Forelimb muscle (tissue), 1 donor: ENCODE results near the gene SLIT3. TPM values are rescaled to one million over a fixed set of nuclear protein-coding genes. Genes with fewer than 3 reads are reported as not detected.

Source experiments
- DNase-seq: peaks from one replicate; pipeline ENCODE4 v3.0.0-alpha.2; 2013; ENCODE audit warnings: low read depth
- polyA plus RNA-seq: library from polyadenylated mRNA; unstranded; fragments of 120-200 nt; gene quantifications from one replicate; pipeline ENCODE4 v1.2.1, GENCODE V29; 2013; ENCODE audit not compliant: insufficient read length

The SLIT3 gene
- polyA plus RNA-seq, 1 donor, result 6.8 TPM

DNA sequence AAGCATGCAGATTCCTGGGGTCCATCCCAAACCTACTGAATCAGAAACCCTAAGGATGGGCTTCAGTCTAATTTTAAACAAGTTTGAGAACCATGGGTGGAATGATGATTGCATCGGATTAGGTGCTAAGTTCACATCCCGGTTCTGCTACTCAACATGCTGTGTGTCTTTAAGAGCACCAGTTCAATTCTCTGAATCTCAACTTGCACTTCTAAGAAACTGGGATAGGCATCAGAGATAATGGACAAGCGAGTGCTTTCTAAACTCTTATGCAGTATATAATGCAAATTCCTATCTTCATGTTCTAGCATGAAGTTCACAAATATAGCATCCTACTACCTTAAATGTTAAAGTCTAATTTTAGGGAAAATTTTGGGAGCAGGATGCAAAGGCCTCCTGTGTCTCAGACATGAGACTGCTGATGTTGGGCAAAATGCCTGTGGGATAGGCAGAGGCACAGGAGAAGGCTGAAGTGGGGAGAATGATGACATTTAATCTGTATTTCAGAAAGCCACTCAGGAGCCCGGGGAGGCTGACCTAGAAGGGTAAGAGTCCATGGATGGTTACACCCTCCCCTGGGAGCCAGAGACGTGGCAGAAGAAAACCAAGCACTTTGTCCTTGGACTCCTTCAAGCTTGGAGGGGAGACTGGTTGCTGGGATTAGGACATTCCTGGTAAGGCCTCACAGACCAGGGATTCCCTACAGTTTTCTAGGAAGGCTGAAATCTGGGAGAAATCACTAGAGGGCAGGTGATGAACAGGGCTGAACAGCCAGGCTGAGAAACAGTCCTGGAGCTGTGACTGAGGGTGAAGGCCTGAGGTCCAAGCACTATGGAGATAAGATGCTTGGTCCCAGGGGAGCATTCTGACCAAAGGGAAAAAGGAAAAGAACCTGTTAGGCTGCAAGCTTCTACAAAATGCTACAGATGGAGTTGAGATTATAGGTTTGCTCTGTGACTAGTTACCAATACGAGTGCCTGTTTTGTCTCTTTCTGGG, 409.8 kb downstream of the SLIT3 start:
- DNase-seq, result no peak

- DNase-seq, result no peak
These were observed 411.9 kb downstream of the SLIT3 start for GRCh38 chr5:168889039-168889438.

DNA sequence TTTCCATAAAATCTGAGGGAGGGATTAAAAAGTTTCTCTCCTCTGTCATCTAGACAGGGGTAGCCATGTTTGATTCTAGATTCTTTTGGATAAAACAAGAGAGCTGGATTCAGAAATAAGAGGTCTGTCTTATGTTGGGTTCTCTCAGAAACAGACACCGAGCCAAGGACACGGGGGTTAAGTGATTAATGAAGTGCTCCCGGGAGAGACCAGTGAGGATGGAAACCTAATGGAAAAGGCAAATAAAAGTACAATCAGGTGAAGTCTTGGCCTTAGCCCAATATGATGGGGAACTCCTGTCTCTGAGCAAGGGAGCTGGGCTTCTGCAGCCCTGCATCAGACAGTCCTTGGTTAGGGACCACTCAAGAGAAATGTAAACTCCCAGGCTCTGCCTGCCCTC, 413.0 kb downstream of the SLIT3 start:
- DNase-seq, result no peak

DNA sequence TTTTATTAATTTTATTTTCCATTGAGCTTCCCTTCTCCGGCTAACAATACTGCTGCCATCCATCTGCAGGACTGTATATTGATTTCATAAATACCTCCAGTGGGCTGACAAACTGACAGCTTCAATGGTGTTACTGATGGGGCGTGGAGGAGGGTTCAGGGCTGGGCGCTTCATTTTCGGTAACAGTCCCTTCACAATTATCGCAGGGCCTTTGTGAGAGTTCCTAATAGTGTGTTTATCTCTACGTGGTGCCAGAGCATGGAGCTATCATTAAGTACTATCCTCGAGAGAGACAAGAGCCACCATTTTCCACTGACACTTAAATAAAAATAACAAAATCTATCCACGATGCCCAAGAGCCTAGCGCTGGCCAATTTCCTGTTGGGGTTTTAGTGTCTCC, 414.8 kb downstream of the SLIT3 start:
- DNase-seq, result no peak

GRCh38 chr5:168885324-168886120, 415.4 kb downstream of the SLIT3 start:
- DNase-seq, result no peak

DNA sequence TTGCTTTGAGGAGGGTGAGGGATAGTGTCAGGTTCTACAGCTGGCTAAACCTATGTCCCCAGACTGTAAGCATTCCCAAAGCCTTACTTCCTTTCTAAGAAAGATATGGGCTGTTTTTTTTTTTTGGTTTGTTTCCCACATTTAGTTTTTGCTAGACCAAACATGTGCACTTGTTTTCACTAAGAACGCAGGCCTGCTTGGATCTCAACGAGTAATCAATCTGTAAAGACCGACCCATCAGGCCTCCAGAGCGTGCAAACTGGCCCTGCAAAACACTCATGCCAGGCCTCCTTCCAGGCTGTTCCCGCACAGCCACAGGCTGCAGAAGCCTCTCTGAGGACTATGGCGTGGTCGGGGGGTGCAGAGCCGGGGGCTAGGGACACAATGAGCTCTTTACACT, 416.9 kb downstream of the SLIT3 start:
- no peak for DNase-seq

DNA sequence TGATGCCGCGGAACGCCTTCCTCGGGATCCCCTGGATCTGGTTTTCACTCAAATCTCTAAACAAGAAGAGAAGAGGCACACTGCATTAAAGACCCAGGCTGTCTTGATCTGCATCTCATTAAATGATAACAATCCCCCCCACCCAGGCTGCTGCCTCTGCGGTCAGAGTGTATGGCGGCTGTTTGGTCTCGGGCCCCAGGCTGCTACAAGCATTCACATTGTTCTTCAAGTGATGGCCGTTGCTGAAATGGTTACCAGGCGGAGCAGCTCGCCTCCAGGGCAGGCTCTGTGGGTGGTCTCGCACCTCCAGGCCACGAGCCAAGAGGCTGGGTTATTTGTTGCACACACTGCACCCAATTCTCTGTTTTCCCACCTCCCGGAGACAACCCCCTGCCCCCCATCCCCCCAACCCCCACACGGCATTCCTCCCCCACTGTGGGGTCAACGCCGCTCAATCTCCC, 417.6 kb downstream of the SLIT3 start:
- DNase-seq, result no peak

GRCh38 chr5:168882283-168882682, 418.7 kb downstream of the SLIT3 start:
- no peak for DNase-seq

DNA sequence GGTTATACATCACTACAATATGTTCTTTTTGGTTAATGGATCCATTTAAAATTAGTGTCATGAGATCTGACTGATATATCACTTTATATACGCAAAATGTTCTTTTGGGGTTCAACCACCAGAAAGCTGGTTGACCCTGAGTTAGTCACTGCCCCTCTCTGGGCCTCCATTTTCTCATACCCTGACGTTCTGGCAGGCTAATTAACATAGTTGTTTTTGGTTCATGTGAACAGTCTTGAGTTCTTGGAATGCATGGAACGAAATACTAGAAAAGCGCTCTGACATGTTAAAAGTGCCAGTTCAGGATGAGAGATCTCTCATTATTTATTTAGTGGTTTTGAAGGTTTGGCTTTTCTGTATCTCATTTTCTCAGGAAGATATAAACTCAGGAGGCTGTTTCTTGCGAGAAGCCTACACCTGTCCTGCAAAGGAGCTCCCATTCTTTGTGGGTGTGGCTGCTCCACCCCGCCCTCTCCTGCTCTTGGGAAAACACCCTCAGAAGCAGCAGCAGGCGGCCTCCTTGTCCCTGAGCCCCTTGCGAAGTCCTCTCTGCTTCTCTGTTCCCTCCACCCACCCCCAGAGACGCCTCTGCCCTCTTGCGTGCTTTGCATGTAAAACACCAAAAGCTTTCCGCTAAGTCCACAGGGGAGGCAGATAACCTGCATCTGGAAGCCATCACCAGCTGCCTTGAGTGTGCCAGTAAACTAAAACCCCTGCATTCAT, 419.4 kb downstream of the SLIT3 start:
- no peak for DNase-seq

GRCh38 chr5:168879929-168880328, 421.0 kb downstream of the SLIT3 start:
- peak; percentile 11 for DNase-seq

DNA sequence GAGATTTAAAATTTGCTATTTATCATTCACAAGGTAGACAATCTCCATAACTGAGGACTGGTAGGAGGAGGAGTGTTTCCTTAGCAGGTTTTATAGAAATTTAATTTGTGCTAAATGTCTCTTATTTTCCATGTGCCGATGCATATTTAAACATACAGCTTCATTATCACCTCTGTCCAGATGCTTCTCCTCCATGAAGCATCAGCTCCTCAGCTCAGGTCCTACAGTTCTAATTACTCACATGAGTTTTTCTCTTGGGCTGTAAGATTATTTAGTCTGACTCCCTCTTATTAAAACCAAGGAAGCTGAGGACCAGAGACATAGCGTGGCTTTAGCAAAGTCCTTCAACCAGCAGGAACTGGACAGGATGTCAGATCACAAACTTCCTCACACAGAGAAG, 421.6 kb downstream of the SLIT3 start:
- no peak for DNase-seq

- no peak for DNase-seq
These were observed 422.7 kb downstream of the SLIT3 start for GRCh38 chr5:168878135-168878745.

DNA sequence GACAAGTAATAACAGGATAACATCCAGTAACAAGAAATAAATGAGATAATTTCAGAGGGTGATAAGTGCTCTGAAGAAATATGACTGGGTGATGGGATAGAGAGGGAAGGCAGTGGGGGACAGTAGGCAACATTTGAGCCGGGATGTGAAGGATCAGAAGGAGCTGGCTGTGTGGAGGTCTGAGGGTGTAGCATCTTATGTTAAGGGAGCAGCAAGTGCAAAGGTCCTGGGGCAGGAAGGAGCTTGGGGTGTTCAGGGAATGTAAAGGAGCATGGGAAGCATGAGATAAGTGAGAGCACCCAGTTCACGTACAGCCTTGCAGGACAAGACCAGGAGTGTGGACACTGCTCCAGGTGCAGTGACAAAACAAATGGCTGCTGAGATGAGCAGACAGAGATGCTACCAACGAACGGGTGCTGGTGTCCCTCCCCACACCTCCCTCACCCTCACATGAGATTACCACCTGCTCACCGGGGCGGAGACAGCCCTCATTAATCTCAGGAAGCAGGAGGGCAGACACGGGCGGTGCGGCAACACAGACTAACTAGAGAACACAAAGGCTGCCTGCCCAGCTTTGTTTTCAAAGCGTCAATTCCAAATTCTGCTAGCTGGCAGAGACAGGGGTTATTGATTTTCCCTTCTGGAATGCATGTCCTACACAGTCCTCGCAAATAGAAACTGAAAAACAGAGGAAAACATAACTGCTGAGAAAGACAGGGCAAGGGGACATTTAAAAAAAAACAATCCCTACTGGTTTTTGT, 423.6 kb downstream of the SLIT3 start:
- no peak for DNase-seq

DNA sequence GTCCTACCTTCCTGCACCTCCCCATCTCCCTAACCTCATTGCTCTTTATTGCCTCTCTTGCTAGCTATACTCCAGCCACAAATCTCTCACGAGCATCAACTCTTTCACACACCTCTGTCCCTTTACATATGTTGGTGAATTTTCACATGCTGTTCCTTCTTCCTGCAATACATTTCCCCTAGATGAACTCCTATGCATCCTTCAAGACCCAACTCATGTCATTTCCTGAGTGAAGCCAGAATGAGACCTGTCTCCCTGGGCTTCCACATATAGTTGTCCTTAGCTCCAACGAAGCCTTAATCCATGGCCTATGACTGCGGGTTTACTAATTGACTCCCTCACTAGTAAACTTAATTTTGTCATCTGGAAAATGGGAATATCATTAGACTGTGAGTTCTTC, 424.5 kb downstream of the SLIT3 start:
- no peak for DNase-seq

- DNase-seq, result no peak
These were observed 425.1 kb downstream of the SLIT3 start for GRCh38 chr5:168875832-168876231.

DNA sequence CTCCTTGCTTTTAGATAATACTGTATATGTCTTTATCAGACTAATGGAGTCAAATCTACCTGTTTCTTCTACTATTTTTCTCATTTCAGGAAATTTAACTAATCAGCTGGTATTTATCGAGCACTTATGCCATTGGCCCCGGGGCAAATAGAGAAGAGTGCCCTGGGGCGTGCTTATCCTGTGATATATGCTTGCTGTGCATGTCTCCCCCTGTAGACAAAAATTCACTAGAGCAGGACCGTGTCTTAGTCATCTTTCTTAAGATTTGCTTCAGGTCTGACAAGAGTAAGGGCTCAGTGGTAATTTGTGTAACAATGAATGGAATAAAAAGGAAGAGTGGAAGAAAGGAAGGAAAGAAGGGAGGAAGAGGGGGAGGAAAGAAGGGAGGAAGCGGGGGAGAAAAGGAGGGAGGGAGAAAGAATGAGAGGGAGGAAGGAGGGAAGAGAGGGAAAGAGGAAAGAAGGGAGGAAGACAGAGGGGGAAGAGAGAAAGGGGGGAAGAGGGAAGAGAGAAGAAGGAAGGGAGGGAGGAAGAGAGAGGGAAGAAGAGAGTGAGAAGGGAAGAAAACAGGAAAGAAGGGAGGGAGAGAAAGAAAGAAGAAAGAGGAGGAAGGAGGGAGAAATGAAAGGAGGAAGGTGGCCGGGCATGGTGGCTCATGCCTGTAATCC, 426.1 kb downstream of the SLIT3 start:
- DNase-seq, result no peak

- DNase-seq, result no peak
These were observed 428.7 kb downstream of the SLIT3 start for GRCh38 chr5:168872246-168872645.

GRCh38 chr5:168870910-168871309, 430.0 kb downstream of the SLIT3 start:
- DNase-seq, result no peak

DNA sequence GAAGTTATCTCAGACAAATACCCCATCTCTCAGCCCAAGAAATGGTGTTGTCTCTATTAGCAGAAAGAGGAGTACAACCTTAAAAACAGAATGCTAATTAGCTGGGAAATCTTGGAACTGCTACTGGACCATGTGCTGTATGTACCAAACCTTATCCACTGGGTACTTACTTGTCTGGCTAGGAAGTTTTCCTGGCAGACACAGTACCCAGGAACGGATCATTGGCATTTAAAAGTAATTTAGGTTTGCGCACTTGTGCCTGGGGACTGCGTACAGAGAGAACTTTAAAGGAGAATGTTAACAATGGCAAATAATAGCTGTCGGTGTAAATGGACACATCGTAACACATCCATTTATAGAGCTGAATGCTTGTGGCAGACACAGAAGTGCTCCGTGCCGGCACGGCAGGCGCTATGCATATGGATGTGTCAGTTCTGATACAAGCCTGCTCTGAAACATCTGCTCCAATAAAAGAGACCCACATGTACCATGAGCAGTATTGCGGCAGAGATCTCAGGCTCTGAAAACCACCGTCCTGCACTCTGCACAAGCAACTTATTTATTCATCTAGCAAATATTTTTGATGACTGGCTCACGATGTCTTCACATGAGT, 431.2 kb downstream of the SLIT3 start:
- no peak for DNase-seq

DNA sequence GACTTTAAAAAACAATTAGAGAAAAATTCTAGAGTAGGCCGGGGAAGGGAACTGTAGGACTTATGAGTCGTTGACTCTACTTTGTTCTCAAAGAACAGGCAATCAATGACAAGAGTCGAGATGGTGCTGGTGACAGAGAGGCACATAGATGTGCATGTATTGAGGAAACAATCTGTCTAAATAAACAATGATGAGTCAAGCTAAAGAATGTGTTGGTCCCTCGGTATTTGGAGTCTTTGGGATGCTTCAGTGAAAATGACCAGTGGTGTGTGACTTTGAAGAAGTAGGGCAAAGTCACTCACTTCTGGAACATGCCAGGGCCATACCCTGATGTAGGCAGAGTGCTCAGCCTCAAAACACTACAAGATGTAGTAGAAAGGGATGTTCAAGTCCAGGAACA, 433.7 kb downstream of the SLIT3 start:
- DNase-seq, result no peak
